Measurements from ENCODE around the gene SLIT3.
"Not testable (repeated sequence)": the region's sequence is repeated elsewhere in the genome, so short reads cannot be mapped to it uniquely, and the experiment has no call there.

SLIT3 gene

GRCh38 chr5:169216866-169217265, 84.1 kb downstream of the SLIT3 start:
- Histone ChIP-seq H3K4me3 (ENCODE audit: low read length) (no peak overlapping the region), H3K9ac (ENCODE audit: low read length) (no peak overlapping the region), H2AFZ (ENCODE audit: low read depth, low read length) (no peak overlapping the region), H4K20me1 (ENCODE audit: insufficient read depth, low read length) (no peaks in the 10 kb centered on the region), H3K27ac (ENCODE audit: low read length) (no peak overlapping the region), H3K36me3 (replicated peaks; ENCODE audit: low read depth, low read length) (no peaks in the 10 kb centered on the region), H3K9me3 (ENCODE audit: insufficient read depth, low read length) (no peaks in the 10 kb centered on the region), H3K27me3 (ENCODE audit: low read depth, low read length) (peaks cover 46% of the 10 kb centered on the region), H3K4me1 (ENCODE audit: low read length) (no peaks in the 10 kb centered on the region), H3K79me2 (ENCODE audit: low read length) (no peaks in the 10 kb centered on the region), H3K4me2 (ENCODE audit: low read length) (no peak overlapping the region)
- TF ChIP-seq EZH2phosphoT487 (IDR thresholded peaks at IDR 0.05; ENCODE audit: low read depth): no peak
- TF ChIP-seq, protein P1, sequence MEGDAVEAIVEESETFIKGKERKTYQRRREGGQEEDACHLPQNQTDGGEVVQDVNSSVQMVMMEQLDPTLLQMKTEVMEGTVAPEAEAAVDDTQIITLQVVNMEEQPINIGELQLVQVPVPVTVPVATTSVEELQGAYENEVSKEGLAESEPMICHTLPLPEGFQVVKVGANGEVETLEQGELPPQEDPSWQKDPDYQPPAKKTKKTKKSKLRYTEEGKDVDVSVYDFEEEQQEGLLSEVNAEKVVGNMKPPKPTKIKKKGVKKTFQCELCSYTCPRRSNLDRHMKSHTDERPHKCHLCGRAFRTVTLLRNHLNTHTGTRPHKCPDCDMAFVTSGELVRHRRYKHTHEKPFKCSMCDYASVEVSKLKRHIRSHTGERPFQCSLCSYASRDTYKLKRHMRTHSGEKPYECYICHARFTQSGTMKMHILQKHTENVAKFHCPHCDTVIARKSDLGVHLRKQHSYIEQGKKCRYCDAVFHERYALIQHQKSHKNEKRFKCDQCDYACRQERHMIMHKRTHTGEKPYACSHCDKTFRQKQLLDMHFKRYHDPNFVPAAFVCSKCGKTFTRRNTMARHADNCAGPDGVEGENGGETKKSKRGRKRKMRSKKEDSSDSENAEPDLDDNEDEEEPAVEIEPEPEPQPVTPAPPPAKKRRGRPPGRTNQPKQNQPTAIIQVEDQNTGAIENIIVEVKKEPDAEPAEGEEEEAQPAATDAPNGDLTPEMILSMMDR (IDR thresholded peaks at IDR 0.05; ENCODE audit: low read depth, low read length): no peak

DNA sequence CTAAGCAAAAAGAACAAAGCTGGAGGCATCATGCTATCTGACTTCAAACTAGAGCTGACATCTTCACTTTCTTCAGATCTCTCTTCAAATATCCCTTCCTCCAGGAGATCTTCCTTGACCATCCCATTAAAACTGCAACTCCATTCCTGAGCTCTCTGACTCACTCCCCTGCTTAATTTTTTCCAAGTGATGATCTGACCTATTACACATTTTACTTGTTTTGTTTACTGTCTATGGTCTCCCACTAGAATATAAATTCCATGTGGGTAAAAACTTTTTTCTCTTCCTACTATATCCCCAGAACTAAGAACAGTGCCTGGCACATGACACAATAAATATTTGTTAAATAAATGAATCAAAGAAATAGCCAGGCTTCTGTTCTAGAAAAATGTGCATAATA, 87.5 kb downstream of the SLIT3 start:
- H3K9ac ChIP-seq (ENCODE audit: low read length): no peak overlapping the region
- no peaks in the 10 kb centered on the region for H3K9me3 ChIP-seq (ENCODE audit: insufficient read depth, low read length)
- no peak overlapping the region for H2AFZ ChIP-seq (ENCODE audit: low read depth, low read length)
- peaks cover 27% of the 10 kb centered on the region; the same call in 1 of the 2 replicates for H3K27me3 ChIP-seq (ENCODE audit: low read depth, low read length)
- no peaks in the 10 kb centered on the region for H3K4me1 ChIP-seq (ENCODE audit: low read length)
- no peaks in the 10 kb centered on the region for H3K36me3 ChIP-seq (replicated peaks; ENCODE audit: low read depth, low read length)
- H3K4me2 ChIP-seq (ENCODE audit: low read length): no peak overlapping the region
- TF ChIP-seq EZH2phosphoT487 (IDR thresholded peaks at IDR 0.05; ENCODE audit: low read depth): no peak
- TF ChIP-seq, protein P1 (IDR thresholded peaks at IDR 0.05; ENCODE audit: low read depth, low read length): no peak
- no peak overlapping the region for H3K27ac ChIP-seq (ENCODE audit: low read length)
- no peaks in the 10 kb centered on the region for H4K20me1 ChIP-seq (ENCODE audit: insufficient read depth, low read length)
- H3K79me2 ChIP-seq (ENCODE audit: low read length): no peaks in the 10 kb centered on the region
- no peak overlapping the region for H3K4me3 ChIP-seq (ENCODE audit: low read length)

DNA sequence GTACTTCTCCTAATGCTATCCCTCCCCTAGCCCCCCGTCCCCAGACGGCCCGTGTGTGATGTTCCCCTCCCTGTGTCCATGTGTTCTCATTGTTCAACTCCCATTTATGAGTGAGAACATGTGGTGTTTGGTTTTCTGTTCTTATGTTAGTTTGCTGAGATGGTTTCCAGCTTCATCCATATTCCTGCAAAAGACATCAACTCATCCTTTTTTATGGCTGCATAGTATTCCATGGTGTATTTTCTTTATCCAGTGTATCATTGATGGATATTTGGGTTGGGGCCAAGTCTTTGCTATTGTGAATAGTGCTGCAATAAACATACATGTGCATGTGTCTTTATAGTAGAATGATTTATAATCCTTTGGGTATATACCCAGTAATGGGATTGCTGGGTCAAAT, 89.2 kb downstream of the SLIT3 start:
- not testable (repeated sequence) for H3K4me3 ChIP-seq (ENCODE audit: low read length); H3K27ac ChIP-seq (ENCODE audit: low read length); H4K20me1 ChIP-seq (ENCODE audit: insufficient read depth, low read length); H3K9ac ChIP-seq (ENCODE audit: low read length); H3K79me2 ChIP-seq (ENCODE audit: low read length); H3K4me2 ChIP-seq (ENCODE audit: low read length); H3K4me1 ChIP-seq (ENCODE audit: low read length); H2AFZ ChIP-seq (ENCODE audit: low read depth, low read length); H3K36me3 ChIP-seq (replicated peaks; ENCODE audit: low read depth, low read length); H3K9me3 ChIP-seq (ENCODE audit: insufficient read depth, low read length)
- peaks cover 15% of the 10 kb centered on the region; the same call in 1 of the 2 replicates for H3K27me3 ChIP-seq (ENCODE audit: low read depth, low read length)

GRCh38 chr5:169204788-169205400, 96.0 kb downstream of the SLIT3 start:
- Histone ChIP-seq H3K79me2 (ENCODE audit: low read length) (no peaks in the 10 kb centered on the region), H3K36me3 (replicated peaks; ENCODE audit: low read depth, low read length) (no peaks in the 10 kb centered on the region), H3K27me3 (ENCODE audit: low read depth, low read length) (no peaks in the 10 kb centered on the region), H2AFZ (ENCODE audit: low read depth, low read length) (no peak overlapping the region), H4K20me1 (ENCODE audit: insufficient read depth, low read length) (no peaks in the 10 kb centered on the region), H3K4me3 (ENCODE audit: low read length) (no peak overlapping the region), H3K4me1 (ENCODE audit: low read length) (no peaks in the 10 kb centered on the region), H3K27ac (ENCODE audit: low read length) (no peak overlapping the region), H3K9me3 (ENCODE audit: insufficient read depth, low read length) (no peaks in the 10 kb centered on the region), H3K4me2 (ENCODE audit: low read length) (no peak overlapping the region), H3K9ac (ENCODE audit: low read length) (no peak overlapping the region)
- TF ChIP-seq EZH2phosphoT487 (IDR thresholded peaks at IDR 0.05; ENCODE audit: low read depth): no peak
- TF ChIP-seq, protein P1 (IDR thresholded peaks at IDR 0.05; ENCODE audit: low read depth, low read length): no peak
